ENCODE results near the gene MACROD2. TPM values are rescaled to one million over a fixed set of nuclear protein-coding genes. Genes with fewer than 3 reads are reported as not detected.

The MACROD2 gene
- total and polyA plus RNA-seq, 4 donors: 0.66 to 10.5 (median 3.3) TPM

GRCh38 chr20:15032352-15032622 lies 1037.0 kb downstream of the MACROD2 start:
- Histone ChIP-seq H3K36me3 (ENCODE audit: control insufficient read depth in 4 of 4, insufficient read depth in 3 of 4, low read depth in 1 of 4, low read length in 3 of 4) (peaks cover 0 to under 1% (median 0%) of the 10 kb centered on the region in 4 donors), H3K4me3 (ENCODE audit: low read depth in 1 of 3, low read length in 3 of 3) (no peak overlapping the region), H3K27me3 (ENCODE audit: control insufficient read depth in 4 of 4, insufficient read depth in 4 of 4, low read length in 3 of 4) (no peaks in the 10 kb centered on the region), H3K9ac (ENCODE audit: low read depth in 1 of 2, low read length in 2 of 2) (no peak overlapping the region), H3K4me1 (ENCODE audit: control insufficient read depth in 4 of 4, insufficient read depth in 4 of 4, low read length in 3 of 4) (no peaks in the 10 kb centered on the region), H3K27ac (ENCODE audit: low read depth in 1 of 2, low read length in 2 of 2) (no peak overlapping the region), H3K9me3 (ENCODE audit: control insufficient read depth in 4 of 4, low read length in 3 of 4) (no peaks in the 10 kb centered on the region)
- DNase-seq (ENCODE audit: low spot score): no peak
- TF ChIP-seq JUND (IDR thresholded peaks at IDR 0.05) (no peak), MAX (IDR thresholded peaks at IDR 0.05) (no peak), SP1 (IDR thresholded peaks at IDR 0.05) (no peak), HNF4G (IDR thresholded peaks at IDR 0.05) (no peak), RXRA (IDR thresholded peaks at IDR 0.05) (no peak), ATF3 (IDR thresholded peaks at IDR 0.05) (no peak)
- 94% methylated on average over 11 of the region's 11 CpGs for WGBS

GRCh38 chr20:15033269-15033668 lies 1038.0 kb downstream of the MACROD2 start:
- 80% methylated on average over 4 of the region's 4 CpGs for WGBS
- DNase-seq (ENCODE audit: low spot score): no peak

More at GRCh38 chr20:15033269-15033668, 1038.0 kb downstream of the MACROD2 start:
- H3K9me3 ChIP-seq (ENCODE audit: control insufficient read depth in 4 of 4, low read length in 3 of 4): no peaks in the 10 kb centered on the region
- no peak overlapping the region for H3K9ac ChIP-seq (ENCODE audit: low read depth in 1 of 2, low read length in 2 of 2)
- peaks cover 0 to 1% (median 0%) of the 10 kb centered on the region in 4 donors for H3K36me3 ChIP-seq (ENCODE audit: control insufficient read depth in 4 of 4, insufficient read depth in 3 of 4, low read depth in 1 of 4, low read length in 3 of 4)
- H3K4me3 ChIP-seq (ENCODE audit: low read depth in 1 of 3, low read length in 3 of 3): no peak overlapping the region
- no peaks in the 10 kb centered on the region for H3K4me1 ChIP-seq (ENCODE audit: control insufficient read depth in 4 of 4, insufficient read depth in 4 of 4, low read length in 3 of 4)
- no peaks in the 10 kb centered on the region for H3K27me3 ChIP-seq (ENCODE audit: control insufficient read depth in 4 of 4, insufficient read depth in 4 of 4, low read length in 3 of 4)
- TF ChIP-seq CTCF (IDR thresholded peaks at IDR 0.05; ENCODE audit: low read depth, low read length, missing input control) (no peak), REST (IDR thresholded peaks at IDR 0.05) (no peak), RXRA (IDR thresholded peaks at IDR 0.05) (no peak), HNF4G (IDR thresholded peaks at IDR 0.05) (no peak), ATF3 (IDR thresholded peaks at IDR 0.05) (no peak), TAF1 (conservative IDR thresholded peaks at IDR 0.05) (no peak), JUND (IDR thresholded peaks at IDR 0.05) (no peak), GABPA (IDR thresholded peaks at IDR 0.05 in 1 of 2, conservative IDR thresholded peaks at IDR 0.05 in 1 of 2) (no peak), YY1 (IDR thresholded peaks at IDR 0.05) (no peak), EGR1 (IDR thresholded peaks at IDR 0.05; ENCODE audit: low read depth in 2 of 2) (no peak)
- H3K27ac ChIP-seq (ENCODE audit: low read depth in 1 of 2, low read length in 2 of 2): no peak overlapping the region

All from liver (tissue), 9 donors.